ENCODE measurements around the gene TNFRSF8.

GRCh38 chr1:12099610-12100009 lies 36.5 kb downstream of the TNFRSF8 start:
- TF ChIP-seq POLR2A (IDR thresholded peaks at IDR 0.05; ENCODE audit: low read length) (no peak), GATA1 (IDR thresholded peaks at IDR 0.05; ENCODE audit: low read depth, low read length) (no peak)

All from erythroblast (primary cell).